A549 (cell line): ENCODE data around the gene CCND1. TPM values are rescaled to one million over a fixed set of nuclear protein-coding genes. Genes with fewer than 3 reads are reported as not detected.
A peak's percentile ranks its signal among the peaks of the same experiment; 100 is the strongest.

ENCODE experiments used
- ATAC-seq, 2 experiments: fragments of 200-7000 bp in 1 of 2; fragments of >200 bp in 1 of 2; cut with Nextera tagmentation in 1 of 2; cut with Tn5 transposase in 1 of 2; 3 replicates each; pipeline versions ENCODE4 v1.8.0 to v1.9.1; 2018 to 2020; ENCODE audit warnings: mild to moderate bottlenecking in 1 of 2, moderate library complexity in 1 of 2
- CTCF ChIA-PET: fragments of 300-600 bp; sonication (Branson Sonifier 250); formaldehyde crosslinking; extraction: SDS; loops from one replicate; lab custom pipeline; 2021; ENCODE audit warnings: antibody characterized with exemption, inconsistent platforms; lab: Yijun Ruan, JAX
- POLR2A ChIA-PET: fragments of 350-600 bp; formaldehyde crosslinking; extraction: SDS; loops from one replicate; lab custom pipeline; 2021; ENCODE audit warnings: antibody characterized with exemption, inconsistent platforms; lab: Yijun Ruan, JAX
- DNase-seq, 2 experiments: peaks; one replicate each; pipeline versions ENCODE4 v3.0.0 to v3.0.0-alpha.2; 2011 to 2016; ENCODE audit warnings: low read depth in 1 of 2, low spot score in 1 of 2
- FAIRE-seq: peaks from 2 replicates; lab custom pipeline; 2011; peaks lifted over from hg19 to GRCh38; lab: Jason Lieb, UNC
- H3K27ac ChIP-seq, 2 experiments: fragments of >200 bp; sonication (Bioruptor Twin); formaldehyde crosslinking; 3 replicates each; pipeline ENCODE4 v1.5.1; 2016 to 2017
- H3K4me1 ChIP-seq: fragments of >200 bp; sonication (Bioruptor Twin); formaldehyde crosslinking; 3 replicates; pipeline ENCODE4 v1.6.1; 2016
- H3K4me2 ChIP-seq: fragments of >200 bp; sonication (Bioruptor Twin); formaldehyde crosslinking; 3 replicates; pipeline ENCODE4 v1.6.1; 2016
- H3K4me3 ChIP-seq: fragments of >200 bp; sonication (Bioruptor Twin); formaldehyde crosslinking; 3 replicates; pipeline ENCODE4 v1.5.1; 2016
- H3K9me3 ChIP-seq: fragments of >200 bp; sonication (Bioruptor Twin); formaldehyde crosslinking; 3 replicates; pipeline ENCODE4 v1.6.1; 2016
- BHLHE40 ChIP-seq: IDR thresholded peaks from 2 replicates; pipeline ENCODE4 v1.6.1; 2012; ENCODE audit warnings: low read depth, low read length, inconsistent platforms
- CHD2 ChIP-seq: fragments of 150-350 bp; IDR thresholded peaks from 2 replicates; pipeline ENCODE4 v1.6.1; 2014; ENCODE audit warnings: low read length; ENCODE audit not compliant: partially characterized antibody
- EHF ChIP-seq: fragments of 250-450 bp; sonication (Bioruptor Pico); IDR thresholded peaks from 2 replicates; pipeline ENCODE4 v1.5.0; 2020; ENCODE audit warnings: mild to moderate bottlenecking
- EHMT2 ChIP-seq: fragments of 200-600 bp; sonication (generic); IDR thresholded peaks from 2 replicates; pipeline ENCODE4 v1.6.1; 2016; ENCODE audit warnings: antibody characterized with exemption, low read depth, mild to moderate bottlenecking, moderate library complexity
- EP300 ChIP-seq, 2 experiments: fragments of >200 bp; sonication (Bioruptor Twin); formaldehyde crosslinking; IDR thresholded peaks; 2 replicates in 1 of 2; 3 replicates in 1 of 2; pipeline ENCODE4 v1.6.1; 2016 to 2017
- ESRRA ChIP-seq: fragments of 150-350 bp; IDR thresholded peaks from 2 replicates; pipeline ENCODE4 v1.6.1; 2014; ENCODE audit warnings: mild to moderate bottlenecking, low read length, borderline replicate concordance
- FOSL2 ChIP-seq, 2 experiments: fragments of 450-650 bp in 1 of 2; fragments of >200 bp in 1 of 2; sonication (Bioruptor Twin) in 1 of 2; formaldehyde crosslinking; IDR thresholded peaks; 2 replicates each; pipeline versions ENCODE4 v1.5.0 to v1.6.1; 2016 to 2020; ENCODE audit warnings: mild to moderate bottlenecking in 1 of 2, moderate library complexity in 1 of 2
- GATA3 ChIP-seq: IDR thresholded peaks from 2 replicates; pipeline ENCODE4 v1.6.1; 2012; ENCODE audit warnings: borderline replicate concordance
- HOXA7 ChIP-seq: fragments of 250-450 bp; sonication (Bioruptor Pico); IDR thresholded peaks from 2 replicates; pipeline ENCODE4 v1.5.0; 2020; ENCODE audit warnings: mild to moderate bottlenecking, moderate library complexity
- HOXB13 ChIP-seq: fragments of 250-450 bp; sonication (Bioruptor Pico); IDR thresholded peaks from 2 replicates; pipeline ENCODE4 v1.5.0; 2020; ENCODE audit warnings: low read depth, mild to moderate bottlenecking, moderate library complexity
- JUN ChIP-seq, 2 experiments: fragments of >200 bp; sonication (Bioruptor Twin); formaldehyde crosslinking; IDR thresholded peaks; 2 replicates in 1 of 2; 3 replicates in 1 of 2; pipeline ENCODE4 v1.6.1; 2016 to 2017
- MAFK ChIP-seq: fragments of 450-650 bp; IDR thresholded peaks from 2 replicates; pipeline ENCODE4 v1.6.1; 2014; ENCODE audit not compliant: partially characterized antibody
- MYC ChIP-seq: IDR thresholded peaks from 2 replicates; pipeline ENCODE4 v1.6.1; 2012; ENCODE audit warnings: mild to moderate bottlenecking, inconsistent platforms, low read length, improper control_type of control experiment, borderline replicate concordance
- NR3C1 ChIP-seq: fragments of >200 bp; sonication (Bioruptor Twin); formaldehyde crosslinking; IDR thresholded peaks from 3 replicates; pipeline ENCODE4 v1.6.1; 2017
- PHF8 ChIP-seq: fragments of 200-600 bp; sonication (generic); IDR thresholded peaks from 2 replicates; pipeline ENCODE4 v1.6.1; 2016; ENCODE audit warnings: low read depth, mild to moderate bottlenecking, antibody characterized with exemption, moderate library complexity, borderline replicate concordance
- POLR2A ChIP-seq: IDR thresholded peaks from 2 replicates; pipeline ENCODE4 v1.6.1; 2012; ENCODE audit warnings: mild to moderate bottlenecking, low read length
- POLR2AphosphoS2 ChIP-seq: conservative IDR thresholded peaks from 2 replicates; pipeline ENCODE4 v1.6.1; 2012; ENCODE audit warnings: low read length, improper control_type of control experiment, inconsistent platforms
- RAD21 ChIP-seq, 2 experiments: fragments of >200 bp in 1 of 2; sonication (Bioruptor Twin) in 1 of 2; formaldehyde crosslinking in 1 of 2; IDR thresholded peaks in 1 of 2; conservative IDR thresholded peaks in 1 of 2; 2 replicates in 1 of 2; 3 replicates in 1 of 2; pipeline ENCODE4 v1.6.1; 2012 to 2018; ENCODE audit warnings: inconsistent platforms in 1 of 2
- SMC3 ChIP-seq: fragments of >200 bp; sonication (Bioruptor Twin); formaldehyde crosslinking; IDR thresholded peaks from 3 replicates; pipeline ENCODE4 v1.6.1; 2018; ENCODE audit warnings: inconsistent platforms
- TP53 ChIP-seq: fragments of 250-450 bp; sonication (Bioruptor Pico); IDR thresholded peaks from 2 replicates; pipeline ENCODE4 v1.5.0; 2021; ENCODE audit warnings: mild to moderate bottlenecking, moderate library complexity
- ZC3H11A ChIP-seq: fragments of 450-650 bp; IDR thresholded peaks from 2 replicates; pipeline ENCODE4 v1.6.1; 2014; ENCODE audit warnings: antibody characterized with exemption, mild to moderate bottlenecking
- ZNF302 ChIP-seq: fragments of 250-450 bp; sonication (Bioruptor Pico); IDR thresholded peaks from 2 replicates; pipeline ENCODE4 v1.9.0; 2021; ENCODE audit warnings: inconsistent platforms, mild to moderate bottlenecking, moderate library complexity
- ZSCAN20 ChIP-seq: fragments of 250-450 bp; sonication (Bioruptor Pico); IDR thresholded peaks from 2 replicates; pipeline ENCODE4 v1.8.0; 2022; ENCODE audit warnings: mild to moderate bottlenecking, moderate library complexity
- WGBS: methylation state at CpG from one replicate; pipeline ENCODE4 v1.1.6; 2017; ENCODE audit errors: missing lambda C conversion rate; 5-methylcytosine and 5-hydroxymethylcytosine counted together
- polyA plus RNA-seq, 4 experiments: library from polyadenylated mRNA; depleted of rRNA in 3 of 4; stranded (reverse); fragments of >200 nt; fragmentation: RNase III in 1 of 4; extraction: RNeasy Plus Mini Kit Qiagen cat#74134 plus additional on column Dnase treatment in 1 of 4; gene quantifications; 2 replicates in 3 of 4; 3 replicates in 1 of 4; pipeline ENCODE4 v1.2.3, GENCODE V29; 2011 to 2017
- TF ChIP-seq, protein P1 (sequence below): IDR thresholded peaks from 2 replicates; pipeline ENCODE4 v1.6.1; 2012
- TF ChIP-seq, protein P2 (sequence below): fragments of 150-350 bp; IDR thresholded peaks from 2 replicates; pipeline ENCODE4 v1.6.1; 2014; ENCODE audit warnings: low read depth, mild to moderate bottlenecking, low read length
- TF ChIP-seq, protein P3 (sequence below): fragments of 250-450 bp; sonication (Bioruptor Pico); IDR thresholded peaks from 2 replicates; pipeline ENCODE4 v1.5.0; 2020; ENCODE audit warnings: low read depth, mild to moderate bottlenecking, moderate library complexity
- TF ChIP-seq, protein P4 (sequence below): fragments of 200-600 bp; sonication (generic); IDR thresholded peaks from 2 replicates; pipeline ENCODE4 v1.6.1; 2016; ENCODE audit warnings: antibody characterized with exemption, mild to moderate bottlenecking, moderate library complexity

CCND1 gene
- polyA plus RNA-seq, 2 of the 4 experiments (the other 2 are of a cell fraction), result 131 to 136 TPM

DNA sequence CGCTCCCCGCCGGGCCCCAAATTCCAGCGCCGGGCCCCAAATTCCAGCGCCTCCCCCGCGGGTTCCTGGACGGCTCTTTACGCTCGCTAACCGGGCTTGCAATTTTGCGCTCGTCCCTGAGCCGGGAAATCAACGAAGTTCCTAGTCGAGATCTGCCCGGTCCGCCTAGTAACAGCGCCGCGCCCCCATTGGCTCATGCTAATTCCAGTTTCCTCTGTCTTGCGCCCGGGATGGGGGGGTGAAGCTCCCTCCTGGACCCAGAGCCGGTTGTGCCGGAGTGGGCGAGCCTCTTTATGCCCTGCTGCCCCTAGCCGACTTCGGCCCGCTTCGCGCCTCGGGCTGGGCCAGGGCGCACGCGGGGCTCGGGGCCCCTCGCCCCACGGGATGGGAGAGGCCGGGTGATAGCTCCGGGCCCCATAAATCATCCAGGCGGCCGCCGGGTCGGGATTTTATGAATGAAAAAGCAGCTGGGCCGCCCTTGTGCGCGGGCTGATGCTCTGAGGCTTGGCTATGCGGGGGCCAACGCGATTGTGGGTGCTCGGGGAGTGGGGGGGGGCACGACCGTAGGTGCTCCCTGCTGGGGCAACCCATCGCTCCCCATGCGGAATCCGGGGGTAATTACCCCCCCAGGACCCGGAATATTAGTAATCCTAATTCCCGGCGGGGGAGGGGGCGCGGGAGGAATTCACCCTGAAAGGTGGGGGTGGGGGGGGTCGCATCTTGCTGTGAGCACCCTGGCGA is 1.8 kb upstream of the CCND1 start (continued):
- TF ChIP-seq, protein P1, sequence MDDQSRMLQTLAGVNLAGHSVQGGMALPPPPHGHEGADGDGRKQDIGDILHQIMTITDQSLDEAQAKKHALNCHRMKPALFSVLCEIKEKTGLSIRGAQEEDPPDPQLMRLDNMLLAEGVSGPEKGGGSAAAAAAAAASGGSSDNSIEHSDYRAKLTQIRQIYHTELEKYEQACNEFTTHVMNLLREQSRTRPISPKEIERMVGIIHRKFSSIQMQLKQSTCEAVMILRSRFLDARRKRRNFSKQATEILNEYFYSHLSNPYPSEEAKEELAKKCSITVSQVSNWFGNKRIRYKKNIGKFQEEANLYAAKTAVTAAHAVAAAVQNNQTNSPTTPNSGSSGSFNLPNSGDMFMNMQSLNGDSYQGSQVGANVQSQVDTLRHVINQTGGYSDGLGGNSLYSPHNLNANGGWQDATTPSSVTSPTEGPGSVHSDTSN, result no peak; the same call in 1 of the 2 replicates
- TF ChIP-seq NR3C1 (no peak), POLR2A (peak; percentile 48), RAD21 (conservative IDR thresholded peaks at IDR 0.05 in 1 of 2, IDR thresholded peaks at IDR 0.05 in 1 of 2) (peak; percentile 10 to 24; a peak in 2 of 5 replicates), MYC (no peak), EP300 (IDR thresholded peaks at IDR 0.05) (peak in 1 of 2 experiments; percentile 30; a peak in 1 of 5 replicates), GATA3 (no peak), ZSCAN20 (CRISPR knock-in tag) (no peak), POLR2AphosphoS2 (no peak), ZC3H11A (no peak), ZNF302 (CRISPR knock-in tag) (no peak), TP53 (no peak), ESRRA (no peak), JUN (IDR thresholded peaks at IDR 0.05) (peak; percentile 69 to 73; a peak in 4 of 5 replicates), EHF (CRISPR knock-in tag) (no peak), EHMT2 (no peak)
- TF ChIP-seq, protein P2, sequence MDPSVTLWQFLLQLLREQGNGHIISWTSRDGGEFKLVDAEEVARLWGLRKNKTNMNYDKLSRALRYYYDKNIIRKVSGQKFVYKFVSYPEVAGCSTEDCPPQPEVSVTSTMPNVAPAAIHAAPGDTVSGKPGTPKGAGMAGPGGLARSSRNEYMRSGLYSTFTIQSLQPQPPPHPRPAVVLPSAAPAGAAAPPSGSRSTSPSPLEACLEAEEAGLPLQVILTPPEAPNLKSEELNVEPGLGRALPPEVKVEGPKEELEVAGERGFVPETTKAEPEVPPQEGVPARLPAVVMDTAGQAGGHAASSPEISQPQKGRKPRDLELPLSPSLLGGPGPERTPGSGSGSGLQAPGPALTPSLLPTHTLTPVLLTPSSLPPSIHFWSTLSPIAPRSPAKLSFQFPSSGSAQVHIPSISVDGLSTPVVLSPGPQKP, result no peak
- TF ChIP-seq, protein P3, sequence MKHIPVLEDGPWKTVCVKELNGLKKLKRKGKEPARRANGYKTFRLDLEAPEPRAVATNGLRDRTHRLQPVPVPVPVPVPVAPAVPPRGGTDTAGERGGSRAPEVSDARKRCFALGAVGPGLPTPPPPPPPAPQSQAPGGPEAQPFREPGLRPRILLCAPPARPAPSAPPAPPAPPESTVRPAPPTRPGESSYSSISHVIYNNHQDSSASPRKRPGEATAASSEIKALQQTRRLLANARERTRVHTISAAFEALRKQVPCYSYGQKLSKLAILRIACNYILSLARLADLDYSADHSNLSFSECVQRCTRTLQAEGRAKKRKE (CRISPR knock-in tag), result no peak

DNA sequence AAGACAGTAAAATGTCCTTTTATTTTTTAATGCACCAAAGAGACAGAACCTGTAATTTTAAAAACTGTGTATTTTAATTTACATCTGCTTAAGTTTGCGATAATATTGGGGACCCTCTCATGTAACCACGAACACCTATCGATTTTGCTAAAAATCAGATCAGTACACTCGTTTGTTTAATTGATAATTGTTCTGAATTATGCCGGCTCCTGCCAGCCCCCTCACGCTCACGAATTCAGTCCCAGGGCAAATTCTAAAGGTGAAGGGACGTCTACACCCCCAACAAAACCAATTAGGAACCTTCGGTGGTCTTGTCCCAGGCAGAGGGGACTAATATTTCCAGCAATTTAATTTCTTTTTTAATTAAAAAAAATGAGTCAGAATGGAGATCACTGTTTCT is 1.1 kb upstream of the CCND1 start:
- Histone ChIP-seq H3K27ac (peak overlapping the region; percentile 95 to 96), H3K4me2 (peak overlapping the region; percentile 88), H3K4me1 (peaks cover 30% of the 10 kb centered on the region), H3K9me3 (no peaks in the 10 kb centered on the region), H3K4me3 (peak overlapping the region; percentile 91)
- no peak for DNase-seq
- POLR2A ChIA-PET, result interaction anchor here (0.6 to 8.9 kb wide), 12 partner anchors 16 to 538 kb away, joined by 3 to 188 read pairs (median 4); partner anchors contain the start of genes LTO1 and MYEOV
- TF ChIP-seq PHF8 (no peak), ZC3H11A (no peak), HOXA7 (CRISPR knock-in tag) (no peak), EP300 (IDR thresholded peaks at IDR 0.05) (no peak), FOSL2 (IDR thresholded peaks at IDR 0.05) (no peak), FOSL2 (CRISPR knock-in tag; IDR thresholded peaks at IDR 0.05) (no peak), SMC3 (no peak), HOXB13 (CRISPR knock-in tag) (no peak), RAD21 (conservative IDR thresholded peaks at IDR 0.05 in 1 of 2, IDR thresholded peaks at IDR 0.05 in 1 of 2) (no peak), POLR2A (no peak), CHD2 (no peak), BHLHE40 (no peak), MAFK (no peak)
- TF ChIP-seq, protein P4, sequence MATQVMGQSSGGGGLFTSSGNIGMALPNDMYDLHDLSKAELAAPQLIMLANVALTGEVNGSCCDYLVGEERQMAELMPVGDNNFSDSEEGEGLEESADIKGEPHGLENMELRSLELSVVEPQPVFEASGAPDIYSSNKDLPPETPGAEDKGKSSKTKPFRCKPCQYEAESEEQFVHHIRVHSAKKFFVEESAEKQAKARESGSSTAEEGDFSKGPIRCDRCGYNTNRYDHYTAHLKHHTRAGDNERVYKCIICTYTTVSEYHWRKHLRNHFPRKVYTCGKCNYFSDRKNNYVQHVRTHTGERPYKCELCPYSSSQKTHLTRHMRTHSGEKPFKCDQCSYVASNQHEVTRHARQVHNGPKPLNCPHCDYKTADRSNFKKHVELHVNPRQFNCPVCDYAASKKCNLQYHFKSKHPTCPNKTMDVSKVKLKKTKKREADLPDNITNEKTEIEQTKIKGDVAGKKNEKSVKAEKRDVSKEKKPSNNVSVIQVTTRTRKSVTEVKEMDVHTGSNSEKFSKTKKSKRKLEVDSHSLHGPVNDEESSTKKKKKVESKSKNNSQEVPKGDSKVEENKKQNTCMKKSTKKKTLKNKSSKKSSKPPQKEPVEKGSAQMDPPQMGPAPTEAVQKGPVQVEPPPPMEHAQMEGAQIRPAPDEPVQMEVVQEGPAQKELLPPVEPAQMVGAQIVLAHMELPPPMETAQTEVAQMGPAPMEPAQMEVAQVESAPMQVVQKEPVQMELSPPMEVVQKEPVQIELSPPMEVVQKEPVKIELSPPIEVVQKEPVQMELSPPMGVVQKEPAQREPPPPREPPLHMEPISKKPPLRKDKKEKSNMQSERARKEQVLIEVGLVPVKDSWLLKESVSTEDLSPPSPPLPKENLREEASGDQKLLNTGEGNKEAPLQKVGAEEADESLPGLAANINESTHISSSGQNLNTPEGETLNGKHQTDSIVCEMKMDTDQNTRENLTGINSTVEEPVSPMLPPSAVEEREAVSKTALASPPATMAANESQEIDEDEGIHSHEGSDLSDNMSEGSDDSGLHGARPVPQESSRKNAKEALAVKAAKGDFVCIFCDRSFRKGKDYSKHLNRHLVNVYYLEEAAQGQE, result no peak
- under 1% methylated on average over 9 of the region's 9 CpGs for WGBS
- CTCF ChIA-PET, result interaction anchor here (1.6 to 8.0 kb wide), 3 partner anchors 344 to 539 kb away, joined by 8 to 150 read pairs (median 11); partner anchors contain the start of gene MYEOV
- no peak for FAIRE-seq
- ATAC-seq, result no peak
